HepG2 (cell line): ENCODE data around the gene SLC29A1. TPM values are rescaled to one million over a fixed set of nuclear protein-coding genes. Genes with fewer than 3 reads are reported as not detected.

Experiments used
- ATAC-seq: fragments of 200-7000 bp; cut with Tn5 transposase; 3 replicates; pipeline ENCODE4 v1.9.1; 2020; ENCODE audit warnings: mild to moderate bottlenecking, moderate library complexity
- BruUV-seq: library from RNA; stranded (reverse); fragments of 400-500 nt; replicated peaks from 2 replicates; lab custom pipeline; 2021; lab: Mats Ljungman, UMichigan
- CTCF ChIA-PET: fragments of 300-600 bp; formaldehyde crosslinking; extraction: SDS; loops from one replicate; lab custom pipeline; 2021; ENCODE audit warnings: low total read pairs, inconsistent platforms, low intra/inter-chr PET ratio; lab: Yijun Ruan, JAX
- POLR2A ChIA-PET: fragments of 350-600 bp; sonication (Branson Sonifier 250); formaldehyde crosslinking; loops from one replicate; lab custom pipeline; 2020; ENCODE audit warnings: antibody characterized with exemption, inconsistent platforms; lab: Yijun Ruan, JAX
- DNase-seq: peaks from one replicate; pipeline ENCODE4 v3.0.0-alpha.2; 2015; ENCODE audit warnings: low spot score
- FAIRE-seq: peaks from 3 replicates; lab custom pipeline; 2011; peaks lifted over from hg19 to GRCh38; lab: Jason Lieb, UNC
- H2AFZ ChIP-seq: one replicate; pipeline ENCODE4 v1.6.1; 2011; ENCODE audit warnings: low read length, inconsistent platforms
- H3K27ac ChIP-seq: fragments of 300-600 bp; 3 replicates; pipeline ENCODE4 v1.8.0; 2011; ENCODE audit warnings: mixed run types, mild to moderate bottlenecking, mixed read lengths, low read length, inconsistent platforms; ENCODE audit not compliant: insufficient read depth; ENCODE audit errors: extremely low read length
- H3K27me3 ChIP-seq, 2 experiments: fragments of 200-600 bp in 1 of 2; 2 replicates in 1 of 2; 3 replicates in 1 of 2; pipeline versions ENCODE4 v1.6.0 to v1.8.0; 2011; ENCODE audit warnings: low read length in 2 of 2, mild to moderate bottlenecking in 2 of 2, moderate library complexity in 2 of 2, inconsistent platforms in 1 of 2; ENCODE audit not compliant: insufficient read depth in 2 of 2, control insufficient read depth in 1 of 2
- H3K36me3 ChIP-seq, 2 experiments: fragments of 200-600 bp in 1 of 2; replicated peaks in 1 of 2; 2 replicates in 1 of 2; 3 replicates in 1 of 2; pipeline versions ENCODE4 v1.5.1 to v1.8.0; 2011; ENCODE audit warnings: low read length in 2 of 2, inconsistent platforms in 1 of 2; ENCODE audit not compliant: insufficient read depth in 2 of 2, control insufficient read depth in 1 of 2
- H3K4me1 ChIP-seq: 2 replicates; pipeline ENCODE4 v1.5.1; 2012; ENCODE audit warnings: low read length, inconsistent platforms; ENCODE audit not compliant: insufficient read depth
- H3K4me2 ChIP-seq: 2 replicates; pipeline ENCODE4 v1.6.0; 2011; ENCODE audit warnings: low read depth, low read length, inconsistent platforms
- H3K4me3 ChIP-seq, 3 experiments: fragments of 200-600 bp in 1 of 3; sonication (generic), shearing (Covaris generic) in 1 of 3; replicated peaks in 1 of 3; 2 replicates each; pipeline ENCODE4 v1.5.1; 2011 to 2016; ENCODE audit warnings: low read length in 3 of 3, inconsistent platforms in 2 of 3, low read depth in 2 of 3, mild to moderate bottlenecking in 2 of 3, control low read depth in 1 of 3, mixed read lengths in 1 of 3; ENCODE audit not compliant: insufficient read depth in 1 of 3
- H3K79me2 ChIP-seq: one replicate; pipeline ENCODE4 v1.6.1; 2011; ENCODE audit warnings: low read length, inconsistent platforms; ENCODE audit not compliant: insufficient read depth
- H3K9ac ChIP-seq: 2 replicates; pipeline ENCODE4 v1.6.0; 2011; ENCODE audit warnings: mild to moderate bottlenecking, low read depth, low read length, inconsistent platforms; ENCODE audit not compliant: insufficient read depth
- H3K9me3 ChIP-seq: 2 replicates; pipeline ENCODE4 v1.5.1; 2012; ENCODE audit warnings: mild to moderate bottlenecking, low read length
- H4K20me1 ChIP-seq: 2 replicates; pipeline ENCODE4 v1.6.0; 2011; ENCODE audit warnings: inconsistent platforms, mild to moderate bottlenecking, low read length, moderate library complexity; ENCODE audit not compliant: insufficient read depth
- DR1 ChIP-seq: sonication (generic); formaldehyde crosslinking; IDR thresholded peaks from 2 replicates; pipeline ENCODE4 v1.8.0; 2021; ENCODE audit warnings: mild to moderate bottlenecking, missing genetic modification reagents, inconsistent platforms
- GLI4 ChIP-seq: sonication (generic); formaldehyde crosslinking; IDR thresholded peaks from 2 replicates; pipeline ENCODE4 v1.5.1; 2020; ENCODE audit warnings: missing genetic modification reagents, mild to moderate bottlenecking, moderate library complexity, borderline replicate concordance
- MAFG ChIP-seq: sonication (generic); formaldehyde crosslinking; IDR thresholded peaks from 2 replicates; pipeline ENCODE4 v1.5.1; 2020; ENCODE audit warnings: mild to moderate bottlenecking, missing genetic modification reagents
- RORA ChIP-seq: sonication (generic); formaldehyde crosslinking; IDR thresholded peaks from 2 replicates; pipeline ENCODE4 v1.5.0; 2020; ENCODE audit warnings: mild to moderate bottlenecking, missing genetic modification reagents, moderate library complexity
- SP4 ChIP-seq: sonication (generic); formaldehyde crosslinking; IDR thresholded peaks from 2 replicates; pipeline ENCODE4 v1.8.1; 2023; ENCODE audit warnings: mild to moderate bottlenecking, missing genetic modification reagents
- TCF7 ChIP-seq: sonication (generic); IDR thresholded peaks from 2 replicates; pipeline ENCODE4 v1.6.1; 2016; ENCODE audit warnings: antibody characterized with exemption, low read depth
- TMF1 ChIP-seq: sonication (generic); formaldehyde crosslinking; IDR thresholded peaks from 2 replicates; pipeline ENCODE4 v1.8.1; 2022; ENCODE audit warnings: low read depth, missing genetic modification reagents
- TRIM24 ChIP-seq: sonication (generic); formaldehyde crosslinking; IDR thresholded peaks from 2 replicates; pipeline ENCODE4 v1.8.0; 2022; ENCODE audit warnings: mild to moderate bottlenecking, missing genetic modification reagents
- U2AF2 ChIP-seq: fragments of 200-400 bp; formaldehyde crosslinking; IDR thresholded peaks from 2 replicates; pipeline ENCODE4 v1.6.1; 2017; ENCODE audit warnings: low read depth, mild to moderate bottlenecking, low read length
- XBP1 ChIP-seq: sonication (generic); formaldehyde crosslinking; IDR thresholded peaks from 2 replicates; pipeline ENCODE4 v1.5.0; 2020; ENCODE audit warnings: missing genetic modification reagents
- ZFP36L1 ChIP-seq: sonication (generic); formaldehyde crosslinking; IDR thresholded peaks from 2 replicates; pipeline ENCODE4 v1.8.0; 2022; ENCODE audit warnings: mild to moderate bottlenecking, missing genetic modification reagents, moderate library complexity
- ZFX ChIP-seq: sonication (generic); formaldehyde crosslinking; IDR thresholded peaks from 2 replicates; pipeline ENCODE4 v1.4.0; 2020; ENCODE audit warnings: mild to moderate bottlenecking, low read depth, missing genetic modification reagents, moderate library complexity
- ZNF235 ChIP-seq: sonication (generic); formaldehyde crosslinking; IDR thresholded peaks from 2 replicates; pipeline ENCODE4 v1.8.1; 2023; ENCODE audit warnings: mild to moderate bottlenecking, missing genetic modification reagents, borderline replicate concordance
- ZNF317 ChIP-seq: sonication (generic); formaldehyde crosslinking; IDR thresholded peaks from 2 replicates; pipeline ENCODE4 v1.5.0; 2020; ENCODE audit warnings: mild to moderate bottlenecking, missing genetic modification reagents
- ZNF549 ChIP-seq: sonication (generic); formaldehyde crosslinking; IDR thresholded peaks from 2 replicates; pipeline ENCODE4 v1.5.0; 2020; ENCODE audit warnings: missing genetic modification reagents
- WGBS: methylation state at CpG from one replicate; pipeline ENCODE4 v1.1.6; 2017; ENCODE audit warnings: low lambda C conversion rate; 5-methylcytosine and 5-hydroxymethylcytosine counted together
- in situ Hi-C: cut with HindIII; loops from 2 replicates; pipeline ENCODE4 v1.10.0; 2017; ENCODE audit warnings: low pct_unique_long_range_greater_than_20kb; ENCODE audit not compliant: extremely low pct_ligation_motif_present
- intact Hi-C: fragments of 100-400 bp; cut with micrococcal nuclease; formaldehyde crosslinking; loops from one replicate; pipeline ENCODE4 v1.10.0; 2022; ENCODE audit not compliant: unreplicated experiment
- polyA plus RNA-seq, 8 experiments: library from polyadenylated mRNA; depleted of rRNA in 3 of 8; stranded (reverse) in 7 of 8; unstranded in 1 of 8; fragments of >200 nt; fragmentation: Illumina TruSeq in 4 of 8; extraction: Trizol in 4 of 8; gene quantifications; 2 replicates each; pipeline versions ENCODE4 v1.2.1 to v1.2.3, GENCODE V29; 2011 to 2016; ENCODE audit warnings: low read depth in 4 of 8, missing spikeins in 1 of 8, mixed read lengths in 1 of 8; ENCODE audit not compliant: insufficient read depth in 1 of 8
- total RNA-seq, 5 experiments: library from RNA; depleted of rRNA; stranded (reverse); fragments of >200 nt; fragmentation: Illumina TruSeq; extraction: Trizol; gene quantifications; 2 replicates each; pipeline ENCODE4 v1.2.3, GENCODE V29; 2016; ENCODE audit warnings: low read depth in 1 of 5
- TF ChIP-seq, protein P1 (sequence below), 2 experiments: sonication (generic) in 1 of 2; formaldehyde crosslinking in 1 of 2; IDR thresholded peaks; 2 replicates each; pipeline versions ENCODE4 v1.6.1 to v1.9.0; 2014 to 2022; ENCODE audit warnings: antibody characterized with exemption in 1 of 2, borderline replicate concordance in 1 of 2, inconsistent platforms in 1 of 2, low read depth in 1 of 2, missing genetic modification reagents in 1 of 2
- TF ChIP-seq, protein P2 (sequence below): IDR thresholded peaks from 2 replicates; pipeline ENCODE4 v1.6.1; 2016; ENCODE audit warnings: missing compliant biosample characterization, missing genetic modification reagents, borderline replicate concordance

The SLC29A1 gene
- total and polyA plus RNA-seq, 2 of the 13 experiments (the other 11 are each of a cell fraction or from before 2014, with no cell fraction given) = 43.2 to 106 TPM

DNA sequence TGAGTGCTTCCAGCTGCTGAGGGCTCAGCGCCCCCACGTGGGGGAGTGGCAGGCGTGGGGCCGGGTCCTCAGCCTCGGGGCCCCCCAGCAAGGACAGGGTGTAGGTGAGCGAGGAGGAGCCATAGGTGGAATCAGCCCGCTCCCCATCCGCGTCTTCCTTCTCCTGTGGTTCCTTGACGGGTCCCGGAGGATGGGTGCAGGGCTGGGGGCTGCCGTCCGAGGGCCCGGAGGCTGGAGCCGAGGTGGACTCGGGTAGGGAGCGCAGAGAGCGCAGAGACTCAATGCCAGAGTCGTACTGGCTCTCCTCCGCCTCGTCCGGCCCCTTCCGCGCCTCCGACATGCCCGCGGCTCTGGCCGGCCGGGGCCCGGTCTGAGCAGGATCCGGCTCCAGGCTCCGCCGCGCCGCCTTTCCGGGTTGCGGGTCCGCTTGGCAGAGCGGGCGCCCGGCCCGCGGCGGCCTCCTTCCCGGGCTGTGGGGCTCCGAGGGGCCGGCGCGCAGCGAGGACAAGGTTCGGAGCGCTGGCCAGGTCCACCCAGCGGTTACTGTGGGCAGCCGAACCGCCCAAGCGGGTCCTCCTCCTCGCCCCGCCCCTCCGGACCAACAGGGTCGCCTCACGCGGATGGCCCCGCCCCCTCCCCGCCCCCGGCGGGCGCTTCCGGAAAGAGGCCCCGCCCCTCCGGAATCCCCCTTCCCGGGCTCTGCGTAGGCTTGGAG lies 41.8 kb downstream of the SLC29A1 start, which contains the start of gene NFKBIE:
Gene NFKBIE (minus strand): TSS at position 545 of the 715 bp plus-strand sequence. CDS start 205 bp downstream, at position 340.
- FAIRE-seq (peak; percentile 85), ATAC-seq (peak; percentile 86), DNase-seq (peak; percentile 85)
- under 1% methylated on average over 36 of the region's 72 CpGs for WGBS
- in situ Hi-C loops (loop anchor here (5.0 kb wide), 1 partner anchor 47 kb away; the partner anchor contains the start of gene AARS2), intact Hi-C loops (no loop called here)
- Histone ChIP-seq H3K9ac (peak within 1 kb of the TSS; percentile 84), H3K4me3 (peak within 1 kb of the TSS; percentile 64 to 95 (median 76)), H2AFZ (no peak within 1 kb of the TSS), H3K4me2 (peak within 1 kb of the TSS; percentile 92), H3K27ac (peak within 1 kb of the TSS; percentile 67), H4K20me1 (no peaks in the 10 kb centered on the region), H3K9me3 (no peaks in the 10 kb centered on the region), H3K79me2 (peaks cover 18% of the 10 kb centered on the region), H3K4me1 (peaks cover 40% of the 10 kb centered on the region), H3K36me3 (peaks cover under 1 to 17% of the 10 kb centered on the region in 2 experiments), H3K27me3 (peaks cover 5 to 20% of the 10 kb centered on the region in 2 experiments; a peak in 4 of 5 replicates)
- TSS peak; percentile 69 for BruUV-seq
- ChIA-PET POLR2A (interaction anchor here (1.0 to 2.2 kb wide), 5 partner anchors 9 to 48 kb away, joined by 3 to 8 read pairs (median 4); partner anchors contain the start of genes AARS2 and HSP90AB1), CTCF (interaction anchor here (0.9 to 1.4 kb wide), 2 partner anchors 71 to 92 kb away, joined by 3 read pairs; no protein-coding TSS in a partner anchor)
- TF ChIP-seq TMF1 (CRISPR knock-in tag) = peak; percentile 87
- TF ChIP-seq, protein P1, sequence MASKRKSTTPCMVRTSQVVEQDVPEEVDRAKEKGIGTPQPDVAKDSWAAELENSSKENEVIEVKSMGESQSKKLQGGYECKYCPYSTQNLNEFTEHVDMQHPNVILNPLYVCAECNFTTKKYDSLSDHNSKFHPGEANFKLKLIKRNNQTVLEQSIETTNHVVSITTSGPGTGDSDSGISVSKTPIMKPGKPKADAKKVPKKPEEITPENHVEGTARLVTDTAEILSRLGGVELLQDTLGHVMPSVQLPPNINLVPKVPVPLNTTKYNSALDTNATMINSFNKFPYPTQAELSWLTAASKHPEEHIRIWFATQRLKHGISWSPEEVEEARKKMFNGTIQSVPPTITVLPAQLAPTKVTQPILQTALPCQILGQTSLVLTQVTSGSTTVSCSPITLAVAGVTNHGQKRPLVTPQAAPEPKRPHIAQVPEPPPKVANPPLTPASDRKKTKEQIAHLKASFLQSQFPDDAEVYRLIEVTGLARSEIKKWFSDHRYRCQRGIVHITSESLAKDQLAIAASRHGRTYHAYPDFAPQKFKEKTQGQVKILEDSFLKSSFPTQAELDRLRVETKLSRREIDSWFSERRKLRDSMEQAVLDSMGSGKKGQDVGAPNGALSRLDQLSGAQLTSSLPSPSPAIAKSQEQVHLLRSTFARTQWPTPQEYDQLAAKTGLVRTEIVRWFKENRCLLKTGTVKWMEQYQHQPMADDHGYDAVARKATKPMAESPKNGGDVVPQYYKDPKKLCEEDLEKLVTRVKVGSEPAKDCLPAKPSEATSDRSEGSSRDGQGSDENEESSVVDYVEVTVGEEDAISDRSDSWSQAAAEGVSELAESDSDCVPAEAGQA (IDR thresholded peaks at IDR 0.05; ENCODE audit: low read depth) = 0 out of 2 replicates have a peak, but pooled peaks have one; percentile 9
- TF ChIP-seq, protein P1 (CRISPR knock-in tag; IDR thresholded peaks at IDR 0.05; ENCODE audit: borderline replicate concordance) = no peak; the same call in 1 of the 2 replicates
- 0 out of 2 replicates have a peak, but pooled peaks have one; percentile 63 for TF ChIP-seq ZNF235
- TF ChIP-seq, protein P2, sequence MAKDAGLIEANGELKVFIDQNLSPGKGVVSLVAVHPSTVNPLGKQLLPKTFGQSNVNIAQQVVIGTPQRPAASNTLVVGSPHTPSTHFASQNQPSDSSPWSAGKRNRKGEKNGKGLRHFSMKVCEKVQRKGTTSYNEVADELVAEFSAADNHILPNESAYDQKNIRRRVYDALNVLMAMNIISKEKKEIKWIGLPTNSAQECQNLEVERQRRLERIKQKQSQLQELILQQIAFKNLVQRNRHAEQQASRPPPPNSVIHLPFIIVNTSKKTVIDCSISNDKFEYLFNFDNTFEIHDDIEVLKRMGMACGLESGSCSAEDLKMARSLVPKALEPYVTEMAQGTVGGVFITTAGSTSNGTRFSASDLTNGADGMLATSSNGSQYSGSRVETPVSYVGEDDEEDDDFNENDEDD (CRISPR knock-in tag) = peak; percentile 41; the same call in 1 of the 2 replicates
- no peak for TF ChIP-seq TCF7
- peak; percentile 80; the same call in 1 of the 2 replicates for TF ChIP-seq ZNF549 (CRISPR knock-in tag)
- TF ChIP-seq RORA (CRISPR knock-in tag) = no peak
- no peak for TF ChIP-seq U2AF2
- TF ChIP-seq MAFG (CRISPR knock-in tag) = no peak
- TF ChIP-seq TRIM24 (CRISPR knock-in tag) = no peak
- TF ChIP-seq ZNF317 = no peak
- no peak for TF ChIP-seq ZFP36L1
- TF ChIP-seq SP4 (CRISPR knock-in tag) = peak; percentile 64
- no peak; the same call in 1 of the 2 replicates for TF ChIP-seq DR1 (CRISPR knock-in tag)
- peak; percentile 89 for TF ChIP-seq ZFX
- TF ChIP-seq XBP1 (CRISPR knock-in tag) = no peak
- TF ChIP-seq GLI4 = no peak
